ENCODE data around the gene PRC1. TPM values are rescaled to one million over a fixed set of nuclear protein-coding genes. Genes with fewer than 3 reads are reported as not detected.

The PRC1 gene
- total RNA-seq, 2 donors from 2014 or later = 13.5 to 37.0 TPM

- no peak overlapping the region for H3K4me3 ChIP-seq
- DNase-seq (ENCODE audit: low spot score) = no peak
- TF ChIP-seq, protein P1, sequence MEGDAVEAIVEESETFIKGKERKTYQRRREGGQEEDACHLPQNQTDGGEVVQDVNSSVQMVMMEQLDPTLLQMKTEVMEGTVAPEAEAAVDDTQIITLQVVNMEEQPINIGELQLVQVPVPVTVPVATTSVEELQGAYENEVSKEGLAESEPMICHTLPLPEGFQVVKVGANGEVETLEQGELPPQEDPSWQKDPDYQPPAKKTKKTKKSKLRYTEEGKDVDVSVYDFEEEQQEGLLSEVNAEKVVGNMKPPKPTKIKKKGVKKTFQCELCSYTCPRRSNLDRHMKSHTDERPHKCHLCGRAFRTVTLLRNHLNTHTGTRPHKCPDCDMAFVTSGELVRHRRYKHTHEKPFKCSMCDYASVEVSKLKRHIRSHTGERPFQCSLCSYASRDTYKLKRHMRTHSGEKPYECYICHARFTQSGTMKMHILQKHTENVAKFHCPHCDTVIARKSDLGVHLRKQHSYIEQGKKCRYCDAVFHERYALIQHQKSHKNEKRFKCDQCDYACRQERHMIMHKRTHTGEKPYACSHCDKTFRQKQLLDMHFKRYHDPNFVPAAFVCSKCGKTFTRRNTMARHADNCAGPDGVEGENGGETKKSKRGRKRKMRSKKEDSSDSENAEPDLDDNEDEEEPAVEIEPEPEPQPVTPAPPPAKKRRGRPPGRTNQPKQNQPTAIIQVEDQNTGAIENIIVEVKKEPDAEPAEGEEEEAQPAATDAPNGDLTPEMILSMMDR (IDR thresholded peaks at IDR 0.05) = no peak
- TF ChIP-seq POLR2AphosphoS5 (IDR thresholded peaks at IDR 0.05) (no peak), POLR2A (IDR thresholded peaks at IDR 0.05) (no peak)
- peaks cover 4 to 21% of the 10 kb centered on the region in 2 donors for H3K36me3 ChIP-seq
- WGBS = 91% methylated on average over 18 of the region's 23 CpGs
- no peak overlapping the region for H3K27ac ChIP-seq
- intact Hi-C loops (cut with DNase I) = loop anchor here (10.0 kb wide), 1 partner anchor 75 kb away; the partner anchor contains the start of gene VPS33B
- no peaks in the 10 kb centered on the region for H3K9me3 ChIP-seq
- no peaks in the 10 kb centered on the region for H3K4me1 ChIP-seq (replicated peaks)
- H3K27me3 ChIP-seq (replicated peaks; ENCODE audit: insufficient read depth) = no peaks in the 10 kb centered on the region
Observed at GRCh38 chr15:90949979-90950675, 44.2 kb downstream of the PRC1 start.

GRCh38 chr15:90948506-90948905, 45.8 kb downstream of the PRC1 start:
- no peaks in the 10 kb centered on the region for H3K9me3 ChIP-seq
- H3K4me1 ChIP-seq (replicated peaks) = no peaks in the 10 kb centered on the region
- intact Hi-C loops (cut with DNase I) = no loop called here
- DNase-seq (ENCODE audit: low spot score) = no peak
- 98% methylated on average over 8 of the region's 8 CpGs for WGBS
- peaks cover 15 to 29% of the 10 kb centered on the region in 2 donors for H3K36me3 ChIP-seq
- no peak overlapping the region for H3K27ac ChIP-seq
- H3K4me3 ChIP-seq = no peak overlapping the region
- no peaks in the 10 kb centered on the region for H3K27me3 ChIP-seq (replicated peaks; ENCODE audit: insufficient read depth)
- no peak for TF ChIP-seq POLR2AphosphoS5 (IDR thresholded peaks at IDR 0.05)
- no peak for TF ChIP-seq POLR2A (IDR thresholded peaks at IDR 0.05)
- TF ChIP-seq, protein P1 (IDR thresholded peaks at IDR 0.05) = no peak

- 92% methylated on average over 18 of the region's 18 CpGs for whole genome bisulfite sequencing
- Histone ChIP-seq H3K4me3 (no peak overlapping the region), H3K27me3 (replicated peaks; ENCODE audit: insufficient read depth) (no peaks in the 10 kb centered on the region), H3K36me3 (peaks cover 18 to 26% of the 10 kb centered on the region in 2 donors), H3K9me3 (no peaks in the 10 kb centered on the region), H3K27ac (no peak overlapping the region), H3K4me1 (replicated peaks) (no peaks in the 10 kb centered on the region)
- intact Hi-C loops (cut with DNase I) = no loop called here
- DNase-seq (ENCODE audit: low spot score) = no peak
- TF ChIP-seq POLR2A (IDR thresholded peaks at IDR 0.05) = no peak
- TF ChIP-seq POLR2AphosphoS5 (IDR thresholded peaks at IDR 0.05) = no peak
- TF ChIP-seq, protein P1 (IDR thresholded peaks at IDR 0.05) = no peak
Observed at GRCh38 chr15:90947577-90948357, 46.6 kb downstream of the PRC1 start.

- no peak overlapping the region for H3K27ac ChIP-seq
- H3K36me3 ChIP-seq = peaks cover 19 to 23% of the 10 kb centered on the region in 2 donors
- TF ChIP-seq POLR2A (IDR thresholded peaks at IDR 0.05) (no peak), POLR2AphosphoS5 (IDR thresholded peaks at IDR 0.05) (no peak)
- TF ChIP-seq, protein P1 (IDR thresholded peaks at IDR 0.05) = no peak
- no peaks in the 10 kb centered on the region for H3K27me3 ChIP-seq (replicated peaks; ENCODE audit: insufficient read depth)
- intact Hi-C loops (cut with DNase I) = no loop called here
- no peaks in the 10 kb centered on the region for H3K4me1 ChIP-seq (replicated peaks)
- H3K4me3 ChIP-seq = no peak overlapping the region
- no peaks in the 10 kb centered on the region for H3K9me3 ChIP-seq
- whole genome bisulfite sequencing = 76% methylated on average over 8 of the region's 8 CpGs
- no peak for DNase-seq (ENCODE audit: low spot score)
Observed at GRCh38 chr15:90946941-90947576, 47.3 kb downstream of the PRC1 start.

Measured in prostate gland (tissue), 2 donors.